Measurements from ENCODE around the gene MKI67. TPM values are rescaled to one million over a fixed set of nuclear protein-coding genes. Genes with fewer than 3 reads are reported as not detected.

Gene MKI67
- total RNA-seq, 1 donor from 2014 or later = 45.7 TPM

GRCh38 chr10:128086003-128086863, 40.0 kb downstream of the MKI67 start:
- Mint-ChIP-seq H3K9me3 (ENCODE audit: low read depth) (no peaks in the 10 kb centered on the region), H3K27me3 (peaks cover 11% of the 10 kb centered on the region), H3K4me1 (ENCODE audit: low read depth) (no peaks in the 10 kb centered on the region), H3K27ac (no peak overlapping the region), H3K4me3 (ENCODE audit: low read depth) (no peak overlapping the region), H3K36me3 (ENCODE audit: insufficient read depth) (no peaks in the 10 kb centered on the region)
- DNase-seq (ENCODE audit: low spot score, unreplicated experiment) = no peak
- TF ChIP-seq CTCF (IDR thresholded peaks at IDR 0.05; ENCODE audit: unreplicated experiment) = no peak

- no peak for DNase-seq (ENCODE audit: low spot score, unreplicated experiment)
- Mint-ChIP-seq H3K4me3 (ENCODE audit: low read depth) (no peak overlapping the region), H3K9me3 (ENCODE audit: low read depth) (no peaks in the 10 kb centered on the region), H3K36me3 (ENCODE audit: insufficient read depth) (no peaks in the 10 kb centered on the region), H3K27ac (no peak overlapping the region), H3K27me3 (peaks cover 17% of the 10 kb centered on the region), H3K4me1 (ENCODE audit: low read depth) (no peaks in the 10 kb centered on the region)
- no peak for TF ChIP-seq CTCF (IDR thresholded peaks at IDR 0.05; ENCODE audit: unreplicated experiment)
Observed at GRCh38 chr10:128084991-128085390, 41.2 kb downstream of the MKI67 start.

GRCh38 chr10:128084364-128084763, 41.9 kb downstream of the MKI67 start:
- Mint-ChIP-seq H3K27me3 (peaks cover 19% of the 10 kb centered on the region), H3K27ac (peak overlapping the region; percentile 5), H3K4me3 (ENCODE audit: low read depth) (no peak overlapping the region), H3K36me3 (ENCODE audit: insufficient read depth) (no peaks in the 10 kb centered on the region), H3K4me1 (ENCODE audit: low read depth) (no peaks in the 10 kb centered on the region), H3K9me3 (ENCODE audit: low read depth) (no peaks in the 10 kb centered on the region)
- no peak for DNase-seq (ENCODE audit: low spot score, unreplicated experiment)
- TF ChIP-seq CTCF (IDR thresholded peaks at IDR 0.05; ENCODE audit: unreplicated experiment) = no peak

- H3K27ac Mint-ChIP-seq = no peak overlapping the region
- no peaks in the 10 kb centered on the region for H3K4me1 Mint-ChIP-seq (ENCODE audit: low read depth)
- no peak for DNase-seq (ENCODE audit: low spot score, unreplicated experiment)
Observed at GRCh38 chr10:128083191-128083895, 42.9 kb downstream of the MKI67 start.

More at GRCh38 chr10:128083191-128083895, 42.9 kb downstream of the MKI67 start:
- no peaks in the 10 kb centered on the region for H3K9me3 Mint-ChIP-seq (ENCODE audit: low read depth)
- TF ChIP-seq CTCF (IDR thresholded peaks at IDR 0.05; ENCODE audit: unreplicated experiment) = no peak
- no peaks in the 10 kb centered on the region for H3K36me3 Mint-ChIP-seq (ENCODE audit: insufficient read depth)
- H3K4me3 Mint-ChIP-seq (ENCODE audit: low read depth) = no peak overlapping the region
- peaks cover 19% of the 10 kb centered on the region for H3K27me3 Mint-ChIP-seq
